22Rv1 (cell line): ENCODE results near the gene TRIO.

Experiments
- H3K27ac ChIP-seq: fragments of 450-650 bp; 2 replicates; pipeline ENCODE4 v1.5.1; 2017
- CTCF ChIP-seq: fragments of 450-650 bp; IDR thresholded peaks from 2 replicates; pipeline ENCODE4 v1.5.1; 2017; ENCODE audit warnings: mild to moderate bottlenecking
- ZFX ChIP-seq: fragments of 450-650 bp; IDR thresholded peaks from 2 replicates; pipeline ENCODE4 v1.6.1; 2017; ENCODE audit warnings: antibody characterized with exemption, borderline replicate concordance

TRIO gene

GRCh38 chr5:14229734-14230133 is 86.6 kb downstream of the TRIO start:
- H3K27ac ChIP-seq = no peak overlapping the region
- TF ChIP-seq CTCF (no peak), ZFX (no peak)

GRCh38 chr5:14231156-14231555 is 88.0 kb downstream of the TRIO start:
- no peak overlapping the region for H3K27ac ChIP-seq
- TF ChIP-seq CTCF = no peak
- TF ChIP-seq ZFX = no peak

GRCh38 chr5:14231890-14232289 is 88.7 kb downstream of the TRIO start:
- H3K27ac ChIP-seq = no peak overlapping the region
- no peak for TF ChIP-seq CTCF
- TF ChIP-seq ZFX = no peak

- TF ChIP-seq CTCF = no peak
- no peak for TF ChIP-seq ZFX
- H3K27ac ChIP-seq = no peak overlapping the region
Observed at GRCh38 chr5:14234204-14234603, 91.1 kb downstream of the TRIO start.

- H3K27ac ChIP-seq = no peak overlapping the region
- TF ChIP-seq CTCF (no peak), ZFX (no peak)
Observed at GRCh38 chr5:14235872-14236271, 92.7 kb downstream of the TRIO start.

- TF ChIP-seq ZFX = no peak
- no peak for TF ChIP-seq CTCF
- H3K27ac ChIP-seq = no peak overlapping the region
Observed at GRCh38 chr5:14236757-14237156, 93.6 kb downstream of the TRIO start.

GRCh38 chr5:14237317-14238086 is 94.4 kb downstream of the TRIO start:
- H3K27ac ChIP-seq = no peak overlapping the region
- TF ChIP-seq CTCF = no peak
- no peak for TF ChIP-seq ZFX
